H1 (cell line): Measurements from ENCODE around the gene DDX55. TPM values are rescaled to one million over a fixed set of nuclear protein-coding genes. Genes with fewer than 3 reads are reported as not detected.

Source experiments
- CTCF ChIA-PET: fragments of 300-600 bp; sonication (Branson Sonifier 250); formaldehyde crosslinking; loops from one replicate; lab custom pipeline; 2021; ENCODE audit not compliant: partially characterized antibody; lab: Charles Lee
- POLR2A ChIA-PET: fragments of 300-600 bp; sonication (Branson Sonifier 250); formaldehyde crosslinking; loops from one replicate; lab custom pipeline; 2021; ENCODE audit warnings: inconsistent platforms; ENCODE audit not compliant: partially characterized antibody; lab: Charles Lee
- DNase-seq, 2 experiments: peaks; one replicate each; pipeline versions ENCODE4 v3.0.0 to v3.0.0-alpha.2; 2010 to 2022; ENCODE audit warnings: low spot score in 2 of 2, low read depth in 1 of 2, mixed read lengths in 1 of 2
- FAIRE-seq: peaks from 2 replicates; lab custom pipeline; 2011; peaks lifted over from hg19 to GRCh38; lab: Jason Lieb, UNC
- H2AFZ ChIP-seq: 2 replicates; pipeline ENCODE4 v1.8.1; 2012; ENCODE audit warnings: low read length, inconsistent platforms
- H2AK5ac ChIP-seq: 2 replicates; pipeline ENCODE4 v1.6.1; 2013; ENCODE audit warnings: low read depth, low read length
- H2BK120ac ChIP-seq: replicated peaks from 2 replicates; pipeline ENCODE3; 2013; ENCODE audit warnings: low read depth, low read length, inconsistent platforms
- H2BK12ac ChIP-seq: 2 replicates; pipeline ENCODE4 v1.6.1; 2013; ENCODE audit warnings: low read depth, low read length
- H2BK15ac ChIP-seq: 2 replicates; pipeline ENCODE4 v1.6.1; 2013; ENCODE audit warnings: low read length
- H2BK20ac ChIP-seq: 2 replicates; pipeline ENCODE4 v1.6.1; 2013; ENCODE audit warnings: low read length
- H2BK5ac ChIP-seq: 2 replicates; pipeline ENCODE4 v1.6.1; 2013; ENCODE audit warnings: low read depth, low read length
- H3K14ac ChIP-seq: 2 replicates; pipeline ENCODE4 v1.6.1; 2013; ENCODE audit warnings: inconsistent platforms; ENCODE audit not compliant: insufficient read length
- H3K18ac ChIP-seq: 2 replicates; pipeline ENCODE4 v1.6.1; 2013; ENCODE audit warnings: low read length; ENCODE audit errors: extremely low read depth
- H3K23ac ChIP-seq: 2 replicates; pipeline ENCODE4 v1.6.1; 2013; ENCODE audit warnings: inconsistent platforms; ENCODE audit not compliant: insufficient read length
- H3K23me2 ChIP-seq: 2 replicates; pipeline ENCODE4 v1.6.1; 2013; ENCODE audit warnings: low read depth, low read length
- H3K27ac ChIP-seq: 2 replicates; pipeline ENCODE4 v1.6.1; 2011; ENCODE audit warnings: low read depth, low read length, inconsistent platforms
- H3K27me3 ChIP-seq, 4 experiments: replicated peaks in 1 of 4; 1 replicate in 1 of 4; 2 replicates in 3 of 4; pipeline versions ENCODE4 v1.6.1 to v1.8.1; 2011 to 2013; ENCODE audit warnings: low read length in 3 of 4, mild to moderate bottlenecking in 3 of 4, inconsistent platforms in 2 of 4, mixed read lengths in 2 of 4, moderate library complexity in 1 of 4; ENCODE audit not compliant: control insufficient read depth in 3 of 4, insufficient read depth in 3 of 4; ENCODE audit errors: extremely low read depth in 1 of 4
- H3K36me3 ChIP-seq, 4 experiments: 2 replicates each; pipeline versions ENCODE4 v1.6.1 to v1.8.1; 2011 to 2013; ENCODE audit warnings: mild to moderate bottlenecking in 4 of 4, low read length in 3 of 4, moderate library complexity in 2 of 4, control low read depth in 1 of 4, inconsistent platforms in 1 of 4; ENCODE audit not compliant: insufficient read depth in 4 of 4, control insufficient read depth in 2 of 4
- H3K4ac ChIP-seq: replicated peaks from 2 replicates; pipeline ENCODE3; 2013; ENCODE audit warnings: low read length, low read depth, mixed read lengths, inconsistent platforms; ENCODE audit not compliant: insufficient read length
- H3K4me1 ChIP-seq, 4 experiments: replicated peaks in 1 of 4; 1 replicate in 1 of 4; 2 replicates in 3 of 4; pipeline versions ENCODE4 v1.6.1 to v1.8.1; 2011 to 2013; ENCODE audit warnings: low read length in 3 of 4, inconsistent platforms in 2 of 4, mixed read lengths in 1 of 4; ENCODE audit not compliant: insufficient read depth in 4 of 4, control insufficient read depth in 3 of 4
- H3K4me2 ChIP-seq, 2 experiments: 2 replicates each; pipeline versions ENCODE4 v1.6.1 to v1.8.1; 2011 to 2013; ENCODE audit warnings: low read depth in 2 of 2, low read length in 2 of 2, control low read depth in 1 of 2, inconsistent platforms in 1 of 2, mild to moderate bottlenecking in 1 of 2; ENCODE audit not compliant: insufficient read depth in 1 of 2
- H3K4me3 ChIP-seq, 4 experiments: fragments of 200-600, 300-600 bp in 1 of 4; sonication (generic), shearing (Covaris generic), sonication (Bioruptor Twin) in 1 of 4; 2 replicates each; pipeline versions ENCODE4 v1.5.1 to v1.8.1; 2011 to 2016; ENCODE audit warnings: low read length in 4 of 4, low read depth in 3 of 4, control low read depth in 2 of 4, inconsistent platforms in 2 of 4, mild to moderate bottlenecking in 2 of 4, mixed read lengths in 1 of 4, moderate library complexity in 1 of 4; ENCODE audit not compliant: insufficient read depth in 2 of 4; ENCODE audit errors: extremely low read depth in 1 of 4
- H3K56ac ChIP-seq: replicated peaks from 2 replicates; pipeline ENCODE3; 2013; ENCODE audit warnings: low read depth, mild to moderate bottlenecking, mixed read lengths, low read length, inconsistent platforms; ENCODE audit not compliant: insufficient read length
- H3K79me1 ChIP-seq: 2 replicates; pipeline ENCODE4 v1.6.1; 2013; ENCODE audit warnings: low read depth, low read length, control low read depth
- H3K79me2 ChIP-seq, 2 experiments: 2 replicates each; pipeline versions ENCODE4 v1.6.1 to v1.8.1; 2012 to 2013; ENCODE audit warnings: low read length in 2 of 2, mild to moderate bottlenecking in 2 of 2, inconsistent platforms in 1 of 2; ENCODE audit not compliant: insufficient read depth in 2 of 2, control insufficient read depth in 1 of 2
- H3K9ac ChIP-seq, 4 experiments: replicated peaks in 1 of 4; 1 replicate in 1 of 4; 2 replicates in 3 of 4; pipeline versions ENCODE4 v1.6.1 to v1.8.1; 2011 to 2013; ENCODE audit warnings: low read depth in 3 of 4, low read length in 3 of 4, control low read depth in 2 of 4, mild to moderate bottlenecking in 2 of 4, moderate library complexity in 2 of 4, inconsistent platforms in 1 of 4; ENCODE audit errors: extremely low read depth in 1 of 4
- H3K9me3 ChIP-seq, 2 experiments: 2 replicates each; pipeline versions ENCODE4 v1.6.1 to v1.8.1; 2012 to 2013; ENCODE audit warnings: mild to moderate bottlenecking in 2 of 2, moderate library complexity in 2 of 2, control low read depth in 1 of 2, inconsistent platforms in 1 of 2, low read depth in 1 of 2, low read length in 1 of 2, mixed read lengths in 1 of 2; ENCODE audit not compliant: insufficient read depth in 2 of 2
- H4K20me1 ChIP-seq, 2 experiments: replicated peaks in 1 of 2; 2 replicates each; pipeline versions ENCODE3 to v1.8.1; 2011 to 2013; ENCODE audit warnings: inconsistent platforms in 2 of 2, low read length in 2 of 2, mild to moderate bottlenecking in 1 of 2; ENCODE audit not compliant: insufficient read depth in 2 of 2, control insufficient read depth in 1 of 2
- H4K5ac ChIP-seq: 2 replicates; pipeline ENCODE4 v1.6.1; 2013; ENCODE audit warnings: low read length, low read depth, mixed read lengths, inconsistent platforms; ENCODE audit not compliant: insufficient read length
- H4K8ac ChIP-seq: 2 replicates; pipeline ENCODE4 v1.8.0; 2013; ENCODE audit warnings: mild to moderate bottlenecking, moderate library complexity, low read length, inconsistent platforms; ENCODE audit not compliant: insufficient read depth; ENCODE audit errors: extremely low read depth
- H4K91ac ChIP-seq: replicated peaks from 2 replicates; pipeline ENCODE3; 2013; ENCODE audit warnings: low read length, mixed read lengths, inconsistent platforms; ENCODE audit not compliant: insufficient read length
- CREB1 ChIP-seq: IDR thresholded peaks from 2 replicates; pipeline ENCODE4 v1.6.1; 2012; ENCODE audit warnings: inconsistent platforms
- CTBP2 ChIP-seq: IDR thresholded peaks from 2 replicates; pipeline ENCODE4 v1.7.0; 2011; ENCODE audit warnings: borderline replicate concordance, mild to moderate bottlenecking, moderate library complexity, mixed read lengths, low read length; ENCODE audit not compliant: insufficient read depth, insufficient read length
- FOSL1 ChIP-seq: IDR thresholded peaks from 2 replicates; pipeline ENCODE4 v1.6.1; 2011; ENCODE audit warnings: mild to moderate bottlenecking, low read depth, low read length, moderate library complexity; ENCODE audit not compliant: insufficient read depth
- JUND ChIP-seq: IDR thresholded peaks from 2 replicates; pipeline ENCODE4 v1.6.1; 2011; ENCODE audit warnings: mild to moderate bottlenecking, improper control_type of control experiment, low read length
- MAFK ChIP-seq: IDR thresholded peaks from 2 replicates; pipeline ENCODE4 v1.6.1; 2012; ENCODE audit warnings: low read depth, mild to moderate bottlenecking, improper control_type of control experiment, low read length
- RAD21 ChIP-seq, 2 experiments: IDR thresholded peaks in 1 of 2; conservative IDR thresholded peaks in 1 of 2; 2 replicates each; pipeline ENCODE4 v1.6.1; 2011; ENCODE audit warnings: low read depth in 2 of 2, low read length in 2 of 2, improper control_type of control experiment in 1 of 2, inconsistent platforms in 1 of 2, mild to moderate bottlenecking in 1 of 2, moderate library complexity in 1 of 2
- SP1 ChIP-seq: IDR thresholded peaks from 2 replicates; pipeline ENCODE4 v1.6.1; 2011; ENCODE audit warnings: low read depth, low read length
- SRF ChIP-seq: IDR thresholded peaks from 2 replicates; pipeline ENCODE4 v1.6.1; 2011; ENCODE audit warnings: mild to moderate bottlenecking, low read depth, low read length, moderate library complexity
- SUZ12 ChIP-seq: fragments of 200-600 bp; sonication (generic); IDR thresholded peaks from 2 replicates; pipeline ENCODE4 v1.6.1; 2012; ENCODE audit warnings: mild to moderate bottlenecking, inconsistent platforms, low read length, moderate library complexity, mixed read lengths
- TEAD4 ChIP-seq: IDR thresholded peaks from 2 replicates; pipeline ENCODE4 v1.6.1; 2012; ENCODE audit warnings: low read depth, low read length, inconsistent platforms, mixed read lengths
- WGBS, 2 experiments: shearing (Covaris generic) in 1 of 2; methylation state at CpG; one replicate each; pipeline versions ENCODE4 v1.1.6 to v1.1.7; 2013 to 2015; ENCODE audit warnings: low lambda C conversion rate in 2 of 2, mixed read lengths in 2 of 2, inconsistent platforms in 1 of 2, low coverage in 1 of 2, missing lambda C conversion rate in 1 of 2; ENCODE audit not compliant: insufficient replicate concordance in 2 of 2, insufficient coverage in 1 of 2, insufficient read length in 1 of 2; ENCODE audit errors: extremely low coverage in 1 of 2, missing lambda C conversion rate in 1 of 2; 5-methylcytosine and 5-hydroxymethylcytosine counted together
- polyA plus RNA-seq, 7 experiments: library from polyadenylated mRNA; depleted of rRNA in 3 of 7; stranded (reverse) in 5 of 7; unstranded in 2 of 7; fragments of >200 nt in 5 of 7; fragments of 200-250 nt in 2 of 7; gene quantifications; 1 replicate in 5 of 7; 2 replicates in 1 of 7; 4 replicates in 1 of 7; pipeline versions ENCODE4 v1.2.1 to v1.2.3, GENCODE V29; 2011 to 2013; ENCODE audit warnings: missing spikeins in 2 of 7, mixed read lengths in 2 of 7
- total RNA-seq: library from RNA; stranded (reverse); fragmentation: NEBNext Ultra II Directional; extraction: Animal tissue kit (Norgen Biotek cat#: 25700); gene quantifications from 2 replicates; pipeline ENCODE4 v1.2.1, GENCODE V29; 2021

The DDX55 gene
- total and polyA plus RNA-seq, 2 of the 8 experiments (the other 6 are each of a cell fraction or from before 2014, with no cell fraction given) = 25.8 to 37.7 TPM

DNA sequence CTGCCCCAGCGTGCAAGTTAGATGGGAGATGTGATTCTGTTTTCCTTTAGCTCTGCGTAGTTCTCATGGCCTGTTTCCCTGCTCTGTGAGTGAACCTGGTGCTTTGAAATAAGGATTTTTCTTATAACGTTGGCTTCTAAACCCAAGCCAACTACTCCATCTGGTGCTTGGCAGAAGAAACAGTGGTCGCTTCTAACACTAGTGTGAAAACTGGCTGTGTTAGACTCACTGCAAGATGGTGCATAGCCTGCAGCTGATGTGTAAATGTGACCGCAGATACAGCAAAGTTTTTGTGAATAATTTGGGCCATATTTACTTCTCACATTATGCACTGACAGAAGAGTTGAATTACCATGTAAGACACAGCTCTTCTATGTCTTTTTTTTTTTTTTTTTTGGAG is 44.0 kb downstream of the DDX55 start:
- Histone ChIP-seq H3K23me2 (no peaks in the 10 kb centered on the region), H3K4me1 (no peaks in the 10 kb centered on the region), H3K4me3 (no peak overlapping the region), H2BK15ac (no peak overlapping the region), H4K8ac (no peak overlapping the region), H3K79me2 (no peaks in the 10 kb centered on the region), H3K9ac (no peak overlapping the region), H2BK12ac (no peak overlapping the region), H3K27me3 (no peaks in the 10 kb centered on the region), H4K5ac (no peak overlapping the region), H4K91ac (no peak overlapping the region), H3K14ac (no peak overlapping the region), H2AK5ac (no peak overlapping the region)
- 95% methylated on average over 5 of the region's 5 CpGs; no CpG with 5 or more reads in 1 of the 2 experiments for WGBS, 2 experiments
- FAIRE-seq (no peak), DNase-seq (no peak)
- CTCF ChIA-PET = interaction anchor here (0.6 to 1.3 kb wide), 3 partner anchors 27 to 125 kb away, joined by 3 read pairs; no protein-coding TSS in a partner anchor
- TF ChIP-seq MAFK (no peak), SP1 (no peak), CTBP2 (no peak), JUND (no peak), CREB1 (no peak), SUZ12 (no peak), FOSL1 (no peak), TEAD4 (no peak), SRF (no peak), RAD21 (IDR thresholded peaks at IDR 0.05 in 1 of 2, conservative IDR thresholded peaks at IDR 0.05 in 1 of 2; ENCODE audit: low read depth in 2 of 2, low read length in 2 of 2) (no peak)
- TF ChIP-seq, all 59 proteins: peak for 0
- no peak overlapping the region for H3K56ac ChIP-seq
- no peak overlapping the region for H2BK20ac ChIP-seq
- H2AFZ ChIP-seq = no peak overlapping the region
- H3K27ac ChIP-seq = no peak overlapping the region
- no peak overlapping the region for H2BK5ac ChIP-seq
- H3K23ac ChIP-seq = no peak overlapping the region
- H4K20me1 ChIP-seq = peaks cover 0 to 2% of the 10 kb centered on the region in 2 experiments
- POLR2A ChIA-PET = interaction anchor here (0.7 to 2.8 kb wide), 4 partner anchors 12 to 24 kb away, joined by 3 to 8 read pairs (median 4); no protein-coding TSS in a partner anchor
- no peak overlapping the region for H3K4ac ChIP-seq
- peaks cover 5 to 28% (median 18%) of the 10 kb centered on the region in 4 experiments; a peak in 7 of 8 replicates for H3K36me3 ChIP-seq
- no peak overlapping the region for H3K18ac ChIP-seq
- H3K79me1 ChIP-seq = peaks cover 2% of the 10 kb centered on the region
- no peak overlapping the region for H3K4me2 ChIP-seq
- H2BK120ac ChIP-seq = no peak overlapping the region
- H3K9me3 ChIP-seq = no peaks in the 10 kb centered on the region
